CD14-positive monocyte (primary cell): ENCODE results near the gene KRT79. TPM values are rescaled to one million over a fixed set of nuclear protein-coding genes. Genes with fewer than 3 reads are reported as not detected.

Experiments
- DNase-seq, 3 donors: peaks; one replicate each; pipeline ENCODE4 v3.0.0-alpha.2; 2011 to 2022
- H2AFZ ChIP-seq: 2 replicates; pipeline ENCODE4 v1.6.0; 2012; ENCODE audit warnings: mild to moderate bottlenecking, low read depth, low read length, inconsistent platforms; ENCODE audit not compliant: insufficient read depth, poor library complexity, severe bottlenecking
- H3K27ac ChIP-seq, 2 donors: 1 replicate in 1 of 2; 2 replicates in 1 of 2; pipeline ENCODE4 v1.5.1; 2012 to 2013; ENCODE audit warnings: low read length in 2 of 2, control low read depth in 1 of 2, inconsistent platforms in 1 of 2, low read depth in 1 of 2, mild to moderate bottlenecking in 1 of 2
- H3K27me3 ChIP-seq, 2 donors: one replicate each; pipeline versions ENCODE4 v1.6.0 to v1.6.1; 2011 to 2013; ENCODE audit warnings: low read length in 2 of 2; ENCODE audit not compliant: control insufficient read depth in 2 of 2, insufficient read depth in 2 of 2
- H3K36me3 ChIP-seq, 2 donors: replicated peaks in 1 of 2; 1 replicate in 1 of 2; 2 replicates in 1 of 2; pipeline versions ENCODE4 v1.5.1 to v1.6.1; 2012 to 2013; ENCODE audit warnings: low read length in 2 of 2, control low read depth in 1 of 2, inconsistent platforms in 1 of 2, mild to moderate bottlenecking in 1 of 2; ENCODE audit not compliant: insufficient read depth in 2 of 2, control insufficient read depth in 1 of 2
- H3K4me1 ChIP-seq, 2 donors: 1 replicate in 1 of 2; 2 replicates in 1 of 2; pipeline versions ENCODE4 v1.5.1 to v1.6.1; 2012 to 2013; ENCODE audit warnings: low read length in 2 of 2, control low read depth in 1 of 2, inconsistent platforms in 1 of 2, mild to moderate bottlenecking in 1 of 2, moderate library complexity in 1 of 2; ENCODE audit not compliant: insufficient read depth in 2 of 2, control insufficient read depth in 1 of 2
- H3K4me2 ChIP-seq: replicated peaks from 2 replicates; pipeline ENCODE3; 2012; ENCODE audit warnings: low read length, moderate library complexity, mild to moderate bottlenecking; ENCODE audit not compliant: poor library complexity, severe bottlenecking; ENCODE audit errors: extremely low read depth
- H3K4me3 ChIP-seq, 3 experiments: fragments of 200-600 bp in 1 of 3; sonication (generic) in 1 of 3; replicated peaks in 1 of 3; 1 replicate in 2 of 3; 2 replicates in 1 of 3; pipeline ENCODE4 v1.5.1; 2011 to 2013; ENCODE audit warnings: low read length in 3 of 3, mild to moderate bottlenecking in 3 of 3, control low read depth in 2 of 3, low read depth in 2 of 3, inconsistent platforms in 1 of 3, moderate library complexity in 1 of 3
- H3K79me2 ChIP-seq: 2 replicates; pipeline ENCODE4 v1.6.0; 2012; ENCODE audit warnings: mild to moderate bottlenecking, control low read depth, inconsistent platforms, low read length, moderate library complexity; ENCODE audit not compliant: insufficient read depth
- H3K9ac ChIP-seq: 2 replicates; pipeline ENCODE4 v1.6.0; 2017; ENCODE audit warnings: low read length, mild to moderate bottlenecking; ENCODE audit not compliant: insufficient read depth, poor library complexity, severe bottlenecking
- H3K9me3 ChIP-seq, 2 donors: replicated peaks in 1 of 2; 1 replicate in 1 of 2; 2 replicates in 1 of 2; pipeline versions ENCODE4 v1.5.1 to v1.6.1; 2012 to 2013; ENCODE audit warnings: low read length in 2 of 2, control low read depth in 1 of 2; ENCODE audit not compliant: control insufficient read depth in 1 of 2, insufficient read depth in 1 of 2
- H4K20me1 ChIP-seq: 2 replicates; pipeline ENCODE4 v1.6.0; 2012; ENCODE audit warnings: mild to moderate bottlenecking, low read length, control low read depth, moderate library complexity; ENCODE audit not compliant: insufficient read depth
- H3K27ac Mint-ChIP-seq, 7 donors: one replicate each; pipeline ENCODE4 v1.8.0; 2020; ENCODE audit warnings: mild to moderate bottlenecking in 7 of 7, mixed read lengths in 7 of 7, moderate library complexity in 6 of 7, inconsistent platforms in 2 of 7
- H3K27me3 Mint-ChIP-seq, 3 donors: one replicate each; pipeline ENCODE4 v1.8.0; 2021 to 2022; ENCODE audit warnings: low read depth in 3 of 3, mild to moderate bottlenecking in 3 of 3, mixed read lengths in 3 of 3, moderate library complexity in 3 of 3, inconsistent platforms in 1 of 3
- H3K36me3 Mint-ChIP-seq, 2 donors: one replicate each; pipeline ENCODE4 v1.8.0; 2020; ENCODE audit warnings: mixed read lengths in 2 of 2, inconsistent platforms in 1 of 2, mild to moderate bottlenecking in 1 of 2
- H3K4me1 Mint-ChIP-seq: one replicate; pipeline ENCODE4 v1.8.0; 2020; ENCODE audit warnings: mild to moderate bottlenecking, mixed read lengths
- H3K4me3 Mint-ChIP-seq, 2 donors: one replicate each; pipeline ENCODE4 v1.8.0; 2020; ENCODE audit warnings: mild to moderate bottlenecking in 2 of 2, mixed read lengths in 2 of 2, moderate library complexity in 1 of 2
- H3K9me3 Mint-ChIP-seq, 7 donors: one replicate each; pipeline ENCODE4 v1.8.0; 2020 to 2022; ENCODE audit warnings: mixed read lengths in 7 of 7, mild to moderate bottlenecking in 6 of 7, moderate library complexity in 6 of 7, inconsistent platforms in 2 of 7
- WGBS: methylation state at CpG from one replicate; pipeline ENCODE4 v1.1.5; 2013; ENCODE audit warnings: missing lambda C conversion rate; ENCODE audit not compliant: insufficient coverage; 5-methylcytosine and 5-hydroxymethylcytosine counted together
- intact Hi-C, 2 donors: fragments of 100-400 bp; cut with micrococcal nuclease; formaldehyde crosslinking; loops; one replicate each; pipeline versions ENCODE4 v1.15.0 to v1.15.1; 2023
- polyA plus RNA-seq, 3 donors: library from polyadenylated mRNA; depleted of rRNA in 1 of 3; unstranded in 2 of 3; stranded (reverse) in 1 of 3; fragments of 300-500 nt in 2 of 3; fragments of >200 nt in 1 of 3; fragmentation: Illumina TruSeq in 2 of 3; gene quantifications; 1 replicate in 2 of 3; 2 replicates in 1 of 3; pipeline ENCODE4 v1.2.3, GENCODE V29; 2012 to 2021
- TF ChIP-seq, protein P1 (sequence below): fragments of 200-600 bp; IDR thresholded peaks from one replicate; pipeline ENCODE4 v1.8.0; 2022; ENCODE audit warnings: antibody characterized with exemption, mild to moderate bottlenecking

Gene KRT79
- polyA plus RNA-seq, 3 donors = not detected

DNA sequence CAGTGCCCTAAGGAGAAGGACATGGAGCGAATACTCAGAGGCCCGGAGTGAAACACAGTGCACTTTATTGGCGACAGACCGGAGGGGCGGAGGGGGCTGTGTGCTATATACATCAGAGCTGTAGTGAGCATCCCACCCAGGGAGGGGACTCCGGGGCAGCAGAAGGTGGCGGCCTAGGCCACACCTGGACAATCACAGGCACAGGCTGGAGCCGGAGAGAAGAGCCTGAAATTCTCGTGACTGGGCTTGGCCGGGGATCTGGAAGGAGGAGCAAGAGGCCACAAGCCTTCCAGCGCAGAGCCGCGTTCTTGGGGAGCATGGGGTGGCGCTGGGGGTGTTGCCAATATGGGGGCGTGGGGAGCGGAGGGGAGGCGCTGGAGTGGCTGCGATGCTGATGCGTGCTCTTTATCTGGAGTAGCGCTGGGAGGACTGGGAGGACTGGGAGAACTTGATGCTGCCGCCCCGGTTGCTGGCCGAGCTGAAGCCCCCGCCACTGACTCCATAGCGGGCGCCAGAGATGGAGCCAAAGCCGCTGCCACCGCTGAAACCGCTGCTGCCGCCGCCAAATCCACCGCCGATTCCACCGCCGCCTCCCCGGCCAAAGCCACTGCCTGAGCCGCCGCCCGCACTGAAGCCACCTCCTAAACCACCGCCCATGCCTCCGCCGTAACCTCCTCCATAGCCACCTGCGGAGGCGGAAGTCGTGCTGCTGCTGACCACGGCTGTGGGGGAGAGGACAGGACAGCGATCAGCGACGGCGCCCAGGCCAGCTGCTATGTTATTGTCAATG lies 44.3 kb downstream of the KRT79 start:
- Histone ChIP-seq H3K79me2 (no peaks in the 10 kb centered on the region), H3K27ac (no peak overlapping the region), H3K4me2 (no peak overlapping the region), H3K9me3 (no peaks in the 10 kb centered on the region), H3K4me3 (no peak overlapping the region), H2AFZ (no peak overlapping the region), H3K9ac (no peak overlapping the region), H3K4me1 (no peaks in the 10 kb centered on the region), H4K20me1 (no peaks in the 10 kb centered on the region), H3K27me3 (peaks cover 6 to 19% of the 10 kb centered on the region in 2 donors), H3K36me3 (no peaks in the 10 kb centered on the region)
- Mint-ChIP-seq H3K4me3 (peak overlapping the region in 1 of 2 donors; percentile 74), H3K9me3 (peaks cover 0 to 6% (median 0%) of the 10 kb centered on the region in 7 donors), H3K27ac (peak overlapping the region in 1 of 7 donors; percentile 55), H3K4me1 (peaks cover 5% of the 10 kb centered on the region), H3K27me3 (peaks cover 30 to 40% (median 30%) of the 10 kb centered on the region in 3 donors), H3K36me3 (no peaks in the 10 kb centered on the region)
- DNase-seq = no peak
- TF ChIP-seq, protein P1, sequence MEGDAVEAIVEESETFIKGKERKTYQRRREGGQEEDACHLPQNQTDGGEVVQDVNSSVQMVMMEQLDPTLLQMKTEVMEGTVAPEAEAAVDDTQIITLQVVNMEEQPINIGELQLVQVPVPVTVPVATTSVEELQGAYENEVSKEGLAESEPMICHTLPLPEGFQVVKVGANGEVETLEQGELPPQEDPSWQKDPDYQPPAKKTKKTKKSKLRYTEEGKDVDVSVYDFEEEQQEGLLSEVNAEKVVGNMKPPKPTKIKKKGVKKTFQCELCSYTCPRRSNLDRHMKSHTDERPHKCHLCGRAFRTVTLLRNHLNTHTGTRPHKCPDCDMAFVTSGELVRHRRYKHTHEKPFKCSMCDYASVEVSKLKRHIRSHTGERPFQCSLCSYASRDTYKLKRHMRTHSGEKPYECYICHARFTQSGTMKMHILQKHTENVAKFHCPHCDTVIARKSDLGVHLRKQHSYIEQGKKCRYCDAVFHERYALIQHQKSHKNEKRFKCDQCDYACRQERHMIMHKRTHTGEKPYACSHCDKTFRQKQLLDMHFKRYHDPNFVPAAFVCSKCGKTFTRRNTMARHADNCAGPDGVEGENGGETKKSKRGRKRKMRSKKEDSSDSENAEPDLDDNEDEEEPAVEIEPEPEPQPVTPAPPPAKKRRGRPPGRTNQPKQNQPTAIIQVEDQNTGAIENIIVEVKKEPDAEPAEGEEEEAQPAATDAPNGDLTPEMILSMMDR = no peak
- intact Hi-C loops = no loop called here
- WGBS = 26% methylated on average over 43 of the region's 50 CpGs

DNA sequence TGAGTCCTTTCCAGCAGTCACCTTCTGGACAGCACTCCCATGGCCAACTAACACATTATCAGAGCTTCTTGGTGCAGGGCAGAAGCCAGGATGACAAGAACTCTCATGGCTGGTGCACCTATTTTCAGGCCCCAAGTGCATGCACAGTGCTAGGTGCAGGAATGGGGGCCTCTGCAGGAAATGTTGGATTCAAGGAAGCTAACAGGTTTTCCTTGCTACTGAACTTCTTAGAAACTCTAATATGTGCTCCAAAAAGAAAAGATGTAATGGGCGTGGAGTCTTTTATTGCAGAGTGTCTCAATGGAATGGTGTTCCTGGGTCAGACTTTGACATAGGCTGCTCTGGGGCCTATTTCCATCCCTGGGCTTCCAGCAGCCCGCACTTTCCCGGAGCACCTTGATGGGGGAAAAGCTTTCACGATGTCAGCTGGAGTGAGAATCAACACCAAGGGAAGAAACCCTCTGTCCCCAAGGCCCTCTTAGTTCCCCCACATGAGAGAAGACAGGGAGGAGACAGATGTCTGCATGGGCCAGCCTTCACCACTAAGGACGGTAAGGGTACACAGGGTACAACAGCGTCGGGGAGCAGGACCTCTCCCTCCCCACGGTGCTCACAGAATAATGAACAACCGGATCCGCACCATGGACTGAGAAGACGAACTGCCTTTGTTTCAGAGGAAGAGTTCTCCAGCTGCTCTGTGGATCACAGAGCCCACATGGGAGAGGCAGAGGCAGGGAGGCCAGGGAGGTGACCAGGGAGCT lies 45.1 kb downstream of the KRT79 start:
- 93% methylated on average over 7 of the region's 11 CpGs for WGBS
- Histone ChIP-seq H4K20me1 (no peaks in the 10 kb centered on the region), H3K9me3 (no peaks in the 10 kb centered on the region), H3K27me3 (peaks cover 6 to 19% of the 10 kb centered on the region in 2 donors), H3K36me3 (no peaks in the 10 kb centered on the region), H2AFZ (no peak overlapping the region), H3K79me2 (no peaks in the 10 kb centered on the region), H3K4me2 (no peak overlapping the region), H3K4me3 (no peak overlapping the region), H3K9ac (no peak overlapping the region), H3K4me1 (no peaks in the 10 kb centered on the region), H3K27ac (no peak overlapping the region)
- DNase-seq = no peak
- peak overlapping the region in 1 of 2 donors; percentile 74 for H3K4me3 Mint-ChIP-seq
- TF ChIP-seq, protein P1 = no peak
- H3K36me3 Mint-ChIP-seq = no peaks in the 10 kb centered on the region
- intact Hi-C loops = no loop called here
- peaks cover 31 to 38% (median 32%) of the 10 kb centered on the region in 3 donors for H3K27me3 Mint-ChIP-seq
- H3K4me1 Mint-ChIP-seq = peaks cover 5% of the 10 kb centered on the region
- H3K27ac Mint-ChIP-seq = no peak overlapping the region
- H3K9me3 Mint-ChIP-seq = peaks cover 0 to 6% (median 0%) of the 10 kb centered on the region in 7 donors
